ENCODE measurements around the gene SLC20A1. TPM values are rescaled to one million over a fixed set of nuclear protein-coding genes. Genes with fewer than 3 reads are reported as not detected.
A peak's percentile ranks its signal among the peaks of the same experiment; 100 is the strongest.

SLC20A1 gene
- total RNA-seq, 4 donors from 2014 or later = 9.4 to 173 (median 148) TPM

GRCh38 chr2:112693596-112693995 lies 47.9 kb downstream of the SLC20A1 start:
- TF ChIP-seq CTCF (IDR thresholded peaks at IDR 0.05) (no peak), EP300 (IDR thresholded peaks at IDR 0.05; ENCODE audit: low read depth) (no peak), POLR2A (IDR thresholded peaks at IDR 0.05) (no peak)
- in situ Hi-C loops (cut with MboI; ENCODE audit: low pct_ligation_motif_present in 1 of 4, low pct_unique_long_range_greater_than_20kb in 1 of 4, low sequenced_read_pairs in 3 of 4) (loop anchor here in 1 of 4 donors (10.0 kb wide), 1 partner anchor 69 kb away; no protein-coding TSS in a partner anchor), intact Hi-C loops (cut with DNase I; ENCODE audit: low total_unique reads) (no loop called here)
- Histone ChIP-seq H3K27ac (no peak overlapping the region), H3K27me3 (no peaks in the 10 kb centered on the region), H3K4me3 (no peak overlapping the region), H3K36me3 (no peaks in the 10 kb centered on the region), H3K4me1 (peaks cover 0 to 29% (median 6%) of the 10 kb centered on the region in 4 donors), H3K9me3 (no peaks in the 10 kb centered on the region)
- no peak for DNase-seq
- 91% methylated on average over 9 of the region's 9 CpGs; no CpG with 5 or more reads in 1 of the 2 donors for WGBS, 2 donors (ENCODE audit: low coverage in 1 of 2)

GRCh38 chr2:112694182-112694581 lies 48.4 kb downstream of the SLC20A1 start:
- in situ Hi-C loops (cut with MboI; ENCODE audit: low pct_ligation_motif_present in 1 of 4, low pct_unique_long_range_greater_than_20kb in 1 of 4, low sequenced_read_pairs in 3 of 4) = loop anchor here in 1 of 4 donors (10.0 kb wide), 1 partner anchor 69 kb away; no protein-coding TSS in a partner anchor
- no peaks in the 10 kb centered on the region for H3K27me3 ChIP-seq
- no peak overlapping the region for H3K27ac ChIP-seq
- H3K9me3 ChIP-seq = no peaks in the 10 kb centered on the region
- TF ChIP-seq EP300 (IDR thresholded peaks at IDR 0.05; ENCODE audit: low read depth) (no peak), CTCF (IDR thresholded peaks at IDR 0.05) (no peak), POLR2AphosphoS5 (IDR thresholded peaks at IDR 0.05) (no peak), POLR2A (IDR thresholded peaks at IDR 0.05) (no peak)
- no peaks in the 10 kb centered on the region for H3K36me3 ChIP-seq
- no peak for DNase-seq
- H3K4me3 ChIP-seq = no peak overlapping the region
- intact Hi-C loops (cut with DNase I; ENCODE audit: low total_unique reads) = no loop called here
- 88% methylated on average over 12 of the region's 12 CpGs; no CpG with 5 or more reads in 1 of the 2 donors for WGBS, 2 donors (ENCODE audit: low coverage in 1 of 2)
- H3K4me1 ChIP-seq = peaks cover 0 to 26% (median 5%) of the 10 kb centered on the region in 4 donors

DNA sequence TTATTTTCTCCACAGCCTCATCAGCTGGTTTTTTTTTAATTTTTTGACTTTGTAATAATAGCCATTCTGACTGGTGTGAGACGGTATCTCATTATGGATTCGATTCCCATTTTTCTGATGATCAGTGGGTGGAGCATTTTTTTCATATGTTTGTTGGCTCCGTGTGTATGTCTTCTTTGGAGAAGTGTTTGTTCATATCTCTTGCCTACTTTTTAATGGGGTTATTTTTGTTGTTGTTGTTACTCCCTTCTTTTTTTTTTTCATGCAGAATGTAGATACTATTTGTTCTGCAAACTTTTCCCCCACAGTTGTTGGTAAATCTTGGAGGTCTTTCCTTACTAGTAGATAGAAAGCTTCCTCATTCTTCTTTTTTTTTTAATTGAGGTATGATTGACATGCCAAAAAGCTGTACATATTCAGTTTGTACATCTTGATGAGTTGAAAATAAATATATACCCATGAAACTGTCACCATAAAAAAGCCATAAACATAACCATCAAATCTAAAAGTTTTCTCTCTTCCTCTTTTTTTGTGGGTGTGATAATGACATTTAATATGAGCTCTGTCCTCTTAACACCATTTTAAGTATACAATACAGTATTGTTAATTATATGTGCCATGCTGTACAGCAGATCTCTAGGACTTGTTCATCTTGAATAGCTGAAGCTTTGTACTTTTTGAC lies 53.2 kb downstream of the SLC20A1 start:
- Histone ChIP-seq H3K4me3 (no peak overlapping the region), H3K36me3 (no peaks in the 10 kb centered on the region), H3K4me1 (no peaks in the 10 kb centered on the region), H3K9me3 (no peaks in the 10 kb centered on the region), H3K27me3 (no peaks in the 10 kb centered on the region), H3K27ac (no peak overlapping the region)
- DNase-seq = no peak
- WGBS, 2 donors (ENCODE audit: low coverage in 1 of 2) = 85 to 86% methylated on average over 3 of the region's 3 CpGs
- intact Hi-C loops (cut with DNase I; ENCODE audit: low total_unique reads) = no loop called here
- TF ChIP-seq EP300 (IDR thresholded peaks at IDR 0.05; ENCODE audit: low read depth) (no peak), POLR2A (IDR thresholded peaks at IDR 0.05) (no peak), POLR2AphosphoS5 (IDR thresholded peaks at IDR 0.05) (no peak), CTCF (IDR thresholded peaks at IDR 0.05) (no peak)
- in situ Hi-C loops (cut with MboI; ENCODE audit: low pct_ligation_motif_present in 1 of 4, low pct_unique_long_range_greater_than_20kb in 1 of 4, low sequenced_read_pairs in 3 of 4) = loop anchor here in 1 of 4 donors (10.0 kb wide), 1 partner anchor 74 kb away; no protein-coding TSS in a partner anchor

DNA sequence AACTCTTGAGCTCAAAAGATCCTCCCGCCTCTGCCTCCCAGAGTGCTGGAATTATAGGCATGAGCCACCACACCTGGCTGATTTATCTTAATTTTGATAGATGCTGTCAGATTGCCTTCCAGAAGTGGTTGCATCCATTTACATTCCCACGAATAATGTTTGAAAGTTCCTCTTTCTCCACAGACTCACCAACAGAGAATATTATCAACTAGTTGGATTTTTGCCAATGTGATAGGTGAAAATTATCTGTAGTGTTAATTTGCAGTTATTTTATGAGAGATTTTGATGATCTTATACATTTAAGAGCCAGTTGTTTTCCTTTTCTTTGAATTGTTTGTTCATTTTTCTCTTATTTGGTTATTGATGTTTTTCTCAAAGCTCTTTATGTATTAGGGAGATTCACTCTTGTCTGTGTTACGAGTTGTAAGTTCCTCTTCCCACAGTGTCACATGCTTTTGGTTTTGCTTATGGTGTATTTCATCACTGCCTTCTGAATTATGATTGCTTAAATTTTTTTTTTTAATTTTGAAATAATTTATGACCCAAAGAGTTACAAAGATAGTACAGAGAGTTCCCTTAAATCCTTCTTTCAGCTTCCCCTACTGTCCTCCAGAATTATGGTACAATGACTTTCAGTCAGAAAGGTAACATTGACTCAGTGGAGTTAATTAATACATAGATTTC lies 54.4 kb downstream of the SLC20A1 start:
- H3K4me3 ChIP-seq = no peak overlapping the region
- H3K9me3 ChIP-seq = no peaks in the 10 kb centered on the region
- H3K36me3 ChIP-seq = no peaks in the 10 kb centered on the region
- intact Hi-C loops (cut with DNase I; ENCODE audit: low total_unique reads) = no loop called here
- DNase-seq = no peak
- no peaks in the 10 kb centered on the region for H3K4me1 ChIP-seq
- no peaks in the 10 kb centered on the region for H3K27me3 ChIP-seq
- TF ChIP-seq POLR2AphosphoS5 (IDR thresholded peaks at IDR 0.05) (no peak), CTCF (IDR thresholded peaks at IDR 0.05) (no peak), POLR2A (IDR thresholded peaks at IDR 0.05) (no peak), EP300 (IDR thresholded peaks at IDR 0.05; ENCODE audit: low read depth) (no peak)
- 38 to 63% methylated on average over 2 to 3 of the region's 3 CpGs for WGBS, 2 donors (ENCODE audit: low coverage in 1 of 2)
- in situ Hi-C loops (cut with MboI; ENCODE audit: low pct_ligation_motif_present in 1 of 4, low pct_unique_long_range_greater_than_20kb in 1 of 4, low sequenced_read_pairs in 3 of 4) = loop anchor here in 1 of 4 donors (10.0 kb wide), 1 partner anchor 75 kb away; no protein-coding TSS in a partner anchor
- peak overlapping the region; percentile 2 to 58 (median 34) for H3K27ac ChIP-seq
